Kidney (tissue), 14 donors: ENCODE data around the gene EIF2B2. TPM values are rescaled to one million over a fixed set of nuclear protein-coding genes. Genes with fewer than 3 reads are reported as not detected.

Source experiments
- DNase-seq, 5 donors: peaks; one replicate each; pipeline ENCODE4 v3.0.0-alpha.2; 2013 to 2020
- FAIRE-seq: peaks from 2 replicates; lab custom pipeline; 2012; peaks lifted over from hg19 to GRCh38; lab: Jason Lieb, UNC
- H3K27ac ChIP-seq, 2 donors: one replicate each; pipeline ENCODE4 v1.7.0; 2013; ENCODE audit warnings: low read depth in 2 of 2, low read length in 2 of 2, inconsistent platforms in 1 of 2
- H3K27me3 ChIP-seq: one replicate; pipeline ENCODE4 v1.7.1; 2013; ENCODE audit warnings: low read length, inconsistent platforms; ENCODE audit not compliant: control insufficient read depth, insufficient read depth
- H3K36me3 ChIP-seq, 3 donors: one replicate each; pipeline versions ENCODE4 v1.7.0 to v1.7.1; 2013; ENCODE audit warnings: low read length in 3 of 3, control low read depth in 1 of 3, inconsistent platforms in 1 of 3; ENCODE audit not compliant: insufficient read depth in 3 of 3, control insufficient read depth in 2 of 3
- H3K4me1 ChIP-seq, 3 donors: one replicate each; pipeline versions ENCODE4 v1.7.0 to v1.7.1; 2013; ENCODE audit warnings: low read length in 3 of 3, inconsistent platforms in 1 of 3, low read depth in 1 of 3; ENCODE audit not compliant: control insufficient read depth in 2 of 3, insufficient read depth in 2 of 3
- H3K4me3 ChIP-seq, 3 donors: one replicate each; pipeline versions ENCODE4 v1.7.0 to v1.8.1; 2013; ENCODE audit warnings: low read length in 3 of 3, control low read depth in 1 of 3, inconsistent platforms in 1 of 3
- H3K9ac ChIP-seq, 3 donors: one replicate each; pipeline versions ENCODE4 v1.7.0 to v1.7.1; 2013; ENCODE audit warnings: low read length in 3 of 3, control low read depth in 1 of 3, inconsistent platforms in 1 of 3
- H3K9me3 ChIP-seq, 3 donors: one replicate each; pipeline versions ENCODE4 v1.7.0 to v1.7.1; 2013; ENCODE audit warnings: low read length in 3 of 3, control low read depth in 1 of 3, inconsistent platforms in 1 of 3; ENCODE audit not compliant: control insufficient read depth in 2 of 3, insufficient read depth in 1 of 3
- CTCF ChIP-seq: IDR thresholded peaks from 3 replicates; pipeline ENCODE4 v1.5.1; 2012; ENCODE audit warnings: mild to moderate bottlenecking, moderate library complexity, borderline replicate concordance; ENCODE audit not compliant: insufficient read depth; ENCODE audit errors: extremely low read depth
- intact Hi-C: fragments of 100-400 bp; cut with DNase I; formaldehyde crosslinking; loops from one replicate; pipeline ENCODE4 v1.11.1; 2022
- polyA plus RNA-seq: library from polyadenylated mRNA; stranded (reverse); fragments of 350-450 nt; fragmentation: Illumina TruSeq; extraction: RNeasy Lipid Tissue Mini Kit (QIAGEN cat#74804); gene quantifications from one replicate; pipeline ENCODE4 v1.2.3, GENCODE V29; 2014; ENCODE audit warnings: low read depth, low replicate concordance; ENCODE audit not compliant: insufficient read depth
- total RNA-seq: library from RNA; stranded (reverse); fragmentation: NEBNext Ultra II Directional; extraction: Animal tissue kit (Norgen Biotek cat#: 25700); gene quantifications from one replicate; pipeline ENCODE4 v1.2.1, GENCODE V29; 2021
- donor health status: control.
- donor health status: control.
- donor health status: control.
- donor health status: control.
- donor health status: control.
- donor health status: DM: yes; HTN: yes; CAD: no.
- donor health status: Normal renal cell carcinoma (clear cell type).

Gene EIF2B2
- total and polyA plus RNA-seq, 2 donors from 2014 or later = 44.0 to 60.6 TPM

GRCh38 chr14:74956027-74956279, 46.8 kb upstream of the EIF2B2 start:
- peak overlapping the region in 1 of 3 donors; percentile 4 for H3K4me3 ChIP-seq
- peaks cover 0 to 10% (median 2%) of the 10 kb centered on the region in 3 donors for H3K4me1 ChIP-seq
- TF ChIP-seq CTCF = no peak
- H3K36me3 ChIP-seq = no peaks in the 10 kb centered on the region
- intact Hi-C loops = no loop called here
- DNase-seq = no peak
- no peaks in the 10 kb centered on the region for H3K27me3 ChIP-seq
- no peak for FAIRE-seq
- H3K9me3 ChIP-seq = no peaks in the 10 kb centered on the region
- H3K27ac ChIP-seq = no peak overlapping the region
- no peak overlapping the region for H3K9ac ChIP-seq

- intact Hi-C loops = no loop called here
- Histone ChIP-seq H3K9me3 (no peaks in the 10 kb centered on the region), H3K27ac (no peak overlapping the region), H3K36me3 (no peaks in the 10 kb centered on the region), H3K9ac (no peak overlapping the region), H3K27me3 (no peaks in the 10 kb centered on the region), H3K4me1 (peaks cover 0 to 8% (median 2%) of the 10 kb centered on the region in 3 donors), H3K4me3 (no peak overlapping the region)
- DNase-seq (peak in 3 of 5 donors; percentile 43 to 68 (median 54)), FAIRE-seq (no peak)
- no peak for TF ChIP-seq CTCF
Measured at GRCh38 chr14:74956280-74957072, 46.2 kb upstream of the EIF2B2 start.

GRCh38 chr14:74959596-74960180, 43.0 kb upstream of the EIF2B2 start:
- Histone ChIP-seq H3K4me1 (peaks cover 0 to 6% (median 0%) of the 10 kb centered on the region in 3 donors), H3K4me3 (no peak overlapping the region), H3K27ac (no peak overlapping the region), H3K9ac (no peak overlapping the region), H3K36me3 (no peaks in the 10 kb centered on the region), H3K27me3 (no peaks in the 10 kb centered on the region), H3K9me3 (no peaks in the 10 kb centered on the region)
- intact Hi-C loops = no loop called here
- no peak for DNase-seq
- no peak for TF ChIP-seq CTCF
- FAIRE-seq = no peak
